Panc1 (cell line): ENCODE data around the gene CLDN9. TPM values are rescaled to one million over a fixed set of nuclear protein-coding genes. Genes with fewer than 3 reads are reported as not detected.

Source experiments
- ATAC-seq: fragments of 200-7000 bp; cut with Tn5 transposase; 2 replicates; pipeline ENCODE4 v1.9.1; 2020; ENCODE audit warnings: mild to moderate bottlenecking, moderate library complexity
- BruUV-seq: library from RNA; stranded (reverse); fragments of 400-500 nt; replicated peaks from 2 replicates; lab custom pipeline; 2021; lab: Mats Ljungman, UMichigan
- CTCF ChIA-PET: fragments of 300-600 bp; sonication (Branson Sonifier 250); formaldehyde crosslinking; loops from one replicate; lab custom pipeline; 2022; ENCODE audit warnings: antibody characterized with exemption; lab: Charles Lee
- POLR2A ChIA-PET: fragments of 300-600 bp; sonication (Branson Sonifier 250); formaldehyde crosslinking; loops from one replicate; lab custom pipeline; 2022; ENCODE audit warnings: antibody characterized with exemption; lab: Charles Lee
- DNase-seq: peaks from one replicate; pipeline ENCODE4 v3.0.0-alpha.2; 2010; ENCODE audit warnings: low read depth, low spot score
- H3K27ac ChIP-seq: 2 replicates; pipeline ENCODE4 v1.5.1; 2011; ENCODE audit warnings: mild to moderate bottlenecking, low read length, inconsistent platforms
- H3K27me3 ChIP-seq: fragments of 200-500 bp; sonication (Bioruptor generic); 2 replicates; pipeline ENCODE4 v1.6.0; 2014; ENCODE audit warnings: low read length, inconsistent platforms; ENCODE audit not compliant: control insufficient read depth, insufficient read depth
- H3K36me3 ChIP-seq: fragments of 200-500 bp; sonication (Bioruptor generic); 2 replicates; pipeline ENCODE4 v1.5.1; 2014; ENCODE audit warnings: inconsistent platforms, mild to moderate bottlenecking, low read length, moderate library complexity; ENCODE audit not compliant: control insufficient read depth, insufficient read depth
- H3K4me1 ChIP-seq: 2 replicates; pipeline ENCODE4 v1.5.1; 2011; ENCODE audit warnings: inconsistent platforms, mild to moderate bottlenecking, low read length, moderate library complexity; ENCODE audit not compliant: control insufficient read depth, insufficient read depth
- H3K4me3 ChIP-seq, 2 experiments: 2 replicates each; pipeline ENCODE4 v1.5.1; 2011 to 2012; ENCODE audit warnings: low read depth in 2 of 2, low read length in 2 of 2, mild to moderate bottlenecking in 2 of 2, inconsistent platforms in 1 of 2, moderate library complexity in 1 of 2
- H3K9me3 ChIP-seq: fragments of 200-500 bp; sonication (Bioruptor generic); 2 replicates; pipeline ENCODE4 v1.5.1; 2014; ENCODE audit warnings: low read depth, mild to moderate bottlenecking, inconsistent platforms, low read length, moderate library complexity; ENCODE audit not compliant: control insufficient read depth, insufficient read depth
- CTCF ChIP-seq: fragments of 450-650 bp; IDR thresholded peaks from 2 replicates; pipeline ENCODE4 v1.5.1; 2017; ENCODE audit warnings: mild to moderate bottlenecking
- POLR2AphosphoS5 ChIP-seq: IDR thresholded peaks from 2 replicates; pipeline ENCODE4 v1.6.1; 2012; ENCODE audit warnings: mild to moderate bottlenecking, low read depth, low read length, moderate library complexity
- REST ChIP-seq, 2 experiments: IDR thresholded peaks; 2 replicates each; pipeline ENCODE4 v1.6.1; 2011 to 2012; ENCODE audit warnings: low read depth in 2 of 2, control low read depth in 1 of 2, low read length in 1 of 2, mild to moderate bottlenecking in 1 of 2, moderate library complexity in 1 of 2; ENCODE audit not compliant: insufficient read depth in 1 of 2
- SIN3A ChIP-seq: IDR thresholded peaks from 2 replicates; pipeline ENCODE4 v1.6.1; 2012; ENCODE audit warnings: low read depth, mild to moderate bottlenecking, low read length, moderate library complexity, borderline replicate concordance; ENCODE audit not compliant: insufficient read depth
- TCF7L2 ChIP-seq: IDR thresholded peaks from 2 replicates; pipeline ENCODE4 v1.6.1; 2011; ENCODE audit warnings: mild to moderate bottlenecking, low read depth, low read length, inconsistent platforms
- in situ Hi-C: cut with HindIII; loops from 2 replicates; pipeline ENCODE4 v1.10.0; 2016; ENCODE audit warnings: low sequenced_read_pairs, low pct_unique_long_range_greater_than_20kb
- intact Hi-C: fragments of 100-400 bp; cut with micrococcal nuclease; formaldehyde crosslinking; loops from one replicate; pipeline ENCODE4 v1.10.0; 2022; ENCODE audit not compliant: unreplicated experiment
- total RNA-seq: library from RNA; stranded (reverse); gene quantifications from one replicate; pipeline ENCODE4 v1.2.1, GENCODE V29; 2021; ENCODE audit not compliant: unreplicated experiment

Gene CLDN9
- total RNA-seq, 1 experiment from 2014 or later: 1.6 TPM

- Histone ChIP-seq H3K4me3 (no peak overlapping the region), H3K27ac (peak overlapping the region; percentile 59), H3K4me1 (peaks cover 53% of the 10 kb centered on the region), H3K9me3 (no peaks in the 10 kb centered on the region), H3K36me3 (peaks cover 2% of the 10 kb centered on the region; the same call in 1 of the 2 replicates), H3K27me3 (no peaks in the 10 kb centered on the region)
- in situ Hi-C loops: no loop called here
- DNase-seq (no peak), ATAC-seq (no peak)
- TF ChIP-seq POLR2AphosphoS5 (no peak), CTCF (no peak), SIN3A (no peak), TCF7L2 (no peak), REST (IDR thresholded peaks at IDR 0.05; ENCODE audit: insufficient read depth in 1 of 2, low read depth in 2 of 2, low read length in 1 of 2) (no peak)
- no TSS peak for BruUV-seq
- ChIA-PET POLR2A (no interaction called here), CTCF (no interaction called here)
- intact Hi-C loops: no loop called here
Measured at GRCh38 chr16:2977440-2977839, 35.3 kb upstream of the CLDN9 start.

GRCh38 chr16:2979669-2980226 lies 33.0 kb upstream of the CLDN9 start:
- H3K27me3 ChIP-seq: no peaks in the 10 kb centered on the region
- POLR2A ChIA-PET: no interaction called here
- peak overlapping the region; percentile 70 to 71 for H3K4me3 ChIP-seq
- peak overlapping the region; percentile 96 for H3K27ac ChIP-seq
- BruUV-seq: TSS peak; percentile 73
- peak; percentile 27 for ATAC-seq
- intact Hi-C loops (no loop called here), in situ Hi-C loops (no loop called here)
- no peak for DNase-seq
- no peaks in the 10 kb centered on the region for H3K9me3 ChIP-seq
- peaks cover 36% of the 10 kb centered on the region for H3K4me1 ChIP-seq
- CTCF ChIA-PET: no interaction called here
- TF ChIP-seq SIN3A (no peak), TCF7L2 (no peak), CTCF (no peak), REST (IDR thresholded peaks at IDR 0.05; ENCODE audit: insufficient read depth in 1 of 2, low read depth in 2 of 2, low read length in 1 of 2) (no peak), POLR2AphosphoS5 (no peak)
- H3K36me3 ChIP-seq: peaks cover 2% of the 10 kb centered on the region; the same call in 1 of the 2 replicates
